GM18499 (cell line): ENCODE data around the gene PROCA1.
A peak's percentile ranks its signal among the peaks of the same experiment; 100 is the strongest.
"Not testable (repeated sequence)": the region's sequence is repeated elsewhere in the genome, so short reads cannot be mapped to it uniquely, and the experiment has no call there.

Experiments used
- ATAC-seq: cut with Tn5 transposase; IDR thresholded peaks from one replicate; pipeline ENCODE4 v1.9.1; 2021; ENCODE audit warnings: moderate number of reproducible peaks; ENCODE audit not compliant: insufficient read depth, unreplicated experiment

PROCA1 gene

GRCh38 chr17:28684963-28685362 is 26.7 kb downstream of the PROCA1 start:
- no peak for ATAC-seq

GRCh38 chr17:28682655-28683054 is 29.0 kb downstream of the PROCA1 start:
- no peak for ATAC-seq

- ATAC-seq = no peak
These were observed 35.7 kb downstream of the PROCA1 start for GRCh38 chr17:28675980-28676379.

- no peak for ATAC-seq
These were observed 36.2 kb downstream of the PROCA1 start for GRCh38 chr17:28675490-28675889.

- ATAC-seq = no peak
These were observed 41.8 kb downstream of the PROCA1 start for GRCh38 chr17:28669918-28670317.

- no peak for ATAC-seq
These were observed 43.8 kb downstream of the PROCA1 start for GRCh38 chr17:28667870-28668269.

- ATAC-seq = no peak
These were observed 45.7 kb downstream of the PROCA1 start for GRCh38 chr17:28665994-28666393.

- no peak for ATAC-seq
These were observed 48.0 kb downstream of the PROCA1 start for GRCh38 chr17:28663723-28664122.

- no peak for ATAC-seq
These were observed 49.2 kb downstream of the PROCA1 start for GRCh38 chr17:28662527-28662829.

- peak; percentile 54 for ATAC-seq
These were observed 49.8 kb downstream of the PROCA1 start, which contains the start of the genes SDF2 and SUPT6H for GRCh38 chr17:28661635-28662526. SDF2 (minus strand) TSS chr17:28661906; CDS start chr17:28661876, 30 bp downstream. SUPT6H (plus strand) TSS chr17:28662205; CDS start chr17:28673402, 11,197 bp downstream.

GRCh38 chr17:28659497-28659881 is 52.2 kb downstream of the PROCA1 start:
- not testable (repeated sequence) for ATAC-seq

- not testable (repeated sequence) for ATAC-seq
These were observed 52.8 kb downstream of the PROCA1 start for GRCh38 chr17:28658766-28659496.

- not testable (repeated sequence) for ATAC-seq
These were observed 53.3 kb downstream of the PROCA1 start for GRCh38 chr17:28658342-28658741.

- no peak for ATAC-seq
These were observed 53.9 kb downstream of the PROCA1 start for GRCh38 chr17:28657756-28658155.

- no peak for ATAC-seq
These were observed 56.5 kb downstream of the PROCA1 start for GRCh38 chr17:28655160-28655559.
